Gastroesophageal sphincter (tissue), 3 donors: ENCODE data around the gene SENP5.

Source experiments
- CTCF ChIP-seq, 4 experiments: fragments of 200-600 bp in 2 of 4; fragments of 450-650 bp in 2 of 4; sonication (generic) in 1 of 4; IDR thresholded peaks; one replicate each; pipeline ENCODE4 v1.5.1; 2017 to 2019; ENCODE audit warnings: antibody characterized with exemption in 4 of 4, mild to moderate bottlenecking in 2 of 4, moderate library complexity in 2 of 4
- POLR2A ChIP-seq, 2 donors: fragments of 450-650 bp; IDR thresholded peaks; one replicate each; pipeline ENCODE4 v1.6.1; 2017; ENCODE audit warnings: antibody characterized with exemption in 2 of 2, mild to moderate bottlenecking in 2 of 2, moderate library complexity in 1 of 2

GRCh38 chr3:196968233-196969133, 100.8 kb downstream of the SENP5 start, which contains the start of gene PIGZ:
- TF ChIP-seq CTCF (IDR thresholded peaks at IDR 0.05) (no peak), POLR2A (IDR thresholded peaks at IDR 0.05) (peak; percentile 32 to 50)
